Neural cell (in vitro differentiated cells): Measurements from ENCODE around the gene KRTAP10-1. TPM values are rescaled to one million over a fixed set of nuclear protein-coding genes. Genes with fewer than 3 reads are reported as not detected.

Experiments
- H2AFZ ChIP-seq: fragments of 200-600, 300-800 bp; sonication (generic), shearing (Covaris generic); 2 replicates; pipeline ENCODE4 v1.6.0; 2014; ENCODE audit warnings: low read depth, mild to moderate bottlenecking, antibody characterized with exemption, low read length, moderate library complexity
- H3F3A ChIP-seq: fragments of 200-600 bp; shearing (Covaris generic); 2 replicates; pipeline ENCODE4 v1.6.1; 2016; ENCODE audit warnings: mild to moderate bottlenecking, moderate library complexity, mixed read lengths, antibody characterized with exemption, low read length; ENCODE audit not compliant: insufficient read depth, poor library complexity, severe bottlenecking
- H3K27ac ChIP-seq: fragments of 200-600, 300-800 bp; sonication (generic), shearing (Covaris generic); 2 replicates; pipeline ENCODE4 v1.5.1; 2014; ENCODE audit warnings: mild to moderate bottlenecking, low read length, moderate library complexity
- H3K27me3 ChIP-seq: fragments of 300-800, 200-600 bp; sonication (generic), shearing (Covaris generic); 2 replicates; pipeline ENCODE4 v1.6.0; 2014; ENCODE audit warnings: mild to moderate bottlenecking, low read depth, low read length, moderate library complexity; ENCODE audit not compliant: insufficient read depth
- H3K36me3 ChIP-seq: fragments of 300-800, 200-600 bp; sonication (generic), shearing (Covaris generic); 2 replicates; pipeline ENCODE4 v1.5.1; 2014; ENCODE audit warnings: mild to moderate bottlenecking, antibody characterized with exemption, low read length, moderate library complexity; ENCODE audit not compliant: insufficient read depth
- H3K4me2 ChIP-seq: fragments of 300-800, 200-600 bp; sonication (generic), shearing (Covaris generic); 2 replicates; pipeline ENCODE4 v1.6.0; 2014; ENCODE audit warnings: mild to moderate bottlenecking, low read length
- H3K4me3 ChIP-seq: fragments of 300-800, 200-600 bp; sonication (generic), shearing (Covaris generic); 2 replicates; pipeline ENCODE4 v1.5.1; 2014; ENCODE audit warnings: mild to moderate bottlenecking, low read length, moderate library complexity
- H3K79me2 ChIP-seq: fragments of 200-600 bp; shearing (Covaris generic); replicated peaks from 2 replicates; pipeline ENCODE4 v1.6.0; 2014; ENCODE audit warnings: mild to moderate bottlenecking, low read length, moderate library complexity; ENCODE audit not compliant: insufficient read depth
- H3K9ac ChIP-seq: fragments of 300-800, 200-600 bp; sonication (generic), shearing (Covaris generic); 2 replicates; pipeline ENCODE4 v1.6.1; 2016; ENCODE audit warnings: mild to moderate bottlenecking, low read length, mixed read lengths
- H3K9me2 ChIP-seq: fragments of 200-600 bp; shearing (Covaris generic); 2 replicates; pipeline ENCODE4 v1.6.1; 2016; ENCODE audit warnings: mild to moderate bottlenecking, low read length, mixed read lengths; ENCODE audit not compliant: insufficient read depth
- H3K9me3 ChIP-seq: fragments of 200-600, 300-800 bp; sonication (generic), shearing (Covaris generic); 2 replicates; pipeline ENCODE4 v1.6.1; 2016; ENCODE audit warnings: mild to moderate bottlenecking, mixed run types, low read length, moderate library complexity, mixed read lengths
- H4K20me1 ChIP-seq: fragments of 200-600 bp; shearing (Covaris generic); 2 replicates; pipeline ENCODE4 v1.6.1; 2016; ENCODE audit warnings: mild to moderate bottlenecking, mixed run types; ENCODE audit not compliant: insufficient read depth
- EP300 ChIP-seq: fragments of 450-650 bp; conservative IDR thresholded peaks from 2 replicates; pipeline ENCODE4 v1.6.1; 2014; ENCODE audit warnings: antibody characterized with exemption, mild to moderate bottlenecking, moderate library complexity; ENCODE audit not compliant: poor library complexity, severe bottlenecking
- EZH2 ChIP-seq: fragments of 200-600, 300-800 bp; shearing (Covaris generic), sonication (generic); IDR thresholded peaks from 2 replicates; pipeline ENCODE4 v1.6.1; 2014; ENCODE audit warnings: antibody characterized with exemption, low read length, borderline replicate concordance, mild to moderate bottlenecking; ENCODE audit not compliant: insufficient read depth, poor library complexity, severe bottlenecking
- MXI1 ChIP-seq: fragments of 450-650 bp; conservative IDR thresholded peaks from 2 replicates; pipeline ENCODE4 v1.6.1; 2014; ENCODE audit warnings: antibody characterized with exemption, mild to moderate bottlenecking; ENCODE audit not compliant: poor library complexity, severe bottlenecking
- POLR2AphosphoS5 ChIP-seq: IDR thresholded peaks from 2 replicates; pipeline ENCODE4 v1.6.1; 2012
- RAD21 ChIP-seq: fragments of 450-650 bp; conservative IDR thresholded peaks from 2 replicates; pipeline ENCODE4 v1.6.1; 2014; ENCODE audit warnings: antibody characterized with exemption, mild to moderate bottlenecking, moderate library complexity
- SMC3 ChIP-seq: fragments of 450-650 bp; conservative IDR thresholded peaks from 2 replicates; pipeline ENCODE4 v1.6.1; 2014; ENCODE audit warnings: antibody characterized with exemption, mild to moderate bottlenecking, moderate library complexity; ENCODE audit not compliant: poor library complexity
- TAF1 ChIP-seq: IDR thresholded peaks from 2 replicates; pipeline ENCODE4 v1.6.1; 2012; ENCODE audit warnings: low read depth
- polyA plus RNA-seq: library from polyadenylated mRNA; depleted of rRNA; stranded (reverse); fragments of >200 nt; gene quantifications from 2 replicates; pipeline ENCODE4 v1.2.3, GENCODE V29; 2014
- TF ChIP-seq, protein P1 (sequence below): IDR thresholded peaks from 2 replicates; pipeline ENCODE4 v1.6.1; 2012; ENCODE audit warnings: borderline replicate concordance
- TF ChIP-seq, protein P2 (sequence below): fragments of 450-650 bp; IDR thresholded peaks from 2 replicates; pipeline ENCODE4 v1.5.1; 2014; ENCODE audit warnings: antibody characterized with exemption, mild to moderate bottlenecking, moderate library complexity; ENCODE audit not compliant: poor library complexity, severe bottlenecking

KRTAP10-1 gene
- polyA plus RNA-seq, 1 donor from 2014 or later = not detected

DNA sequence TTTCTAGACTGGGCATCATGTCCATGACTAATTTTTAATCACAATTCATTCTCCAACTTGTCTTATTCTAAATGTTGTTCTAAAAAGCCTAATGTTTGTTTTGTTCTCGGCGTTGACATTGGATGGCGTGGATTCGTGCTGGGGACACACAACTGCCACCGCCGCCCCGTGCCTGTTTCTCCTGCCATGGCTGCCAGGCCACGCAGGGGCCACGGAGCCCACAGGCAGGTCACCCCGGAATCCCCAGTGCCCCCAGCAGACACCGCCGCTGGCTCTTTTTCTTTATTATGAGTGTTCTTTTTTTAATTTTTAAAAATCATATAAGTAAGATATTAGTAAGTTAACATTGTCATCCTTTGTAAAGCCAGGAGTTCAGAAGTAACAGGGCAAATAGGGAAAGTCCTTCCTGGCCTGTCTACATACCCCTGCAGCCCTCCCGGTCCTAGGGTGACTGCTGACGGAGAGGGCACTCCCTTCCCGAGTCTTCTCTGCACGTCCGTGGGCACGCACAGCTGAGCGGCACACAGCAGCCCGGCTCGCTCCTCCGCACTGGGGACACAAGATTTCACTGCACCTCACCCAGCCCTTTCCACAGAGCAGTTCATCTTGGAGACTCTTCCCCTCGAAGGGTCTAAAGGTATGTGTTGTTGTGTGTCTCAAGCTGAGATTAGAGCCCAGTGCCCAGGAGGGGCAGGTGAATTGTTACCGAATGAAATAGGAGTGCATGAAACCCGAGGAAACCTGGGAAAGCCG is 32.1 kb downstream of the KRTAP10-1 start:
- Histone ChIP-seq H4K20me1 (no peaks in the 10 kb centered on the region), H3F3A (no peaks in the 10 kb centered on the region), H3K9me3 (no peaks in the 10 kb centered on the region), H3K79me2 (no peaks in the 10 kb centered on the region), H3K9me2 (no peaks in the 10 kb centered on the region), H3K27me3 (no peaks in the 10 kb centered on the region), H3K36me3 (no peaks in the 10 kb centered on the region), H3K4me2 (no peak overlapping the region), H3K27ac (no peak overlapping the region), H2AFZ (no peak overlapping the region), H3K4me3 (no peak overlapping the region), H3K9ac (no peak overlapping the region)
- TF ChIP-seq, protein P1, sequence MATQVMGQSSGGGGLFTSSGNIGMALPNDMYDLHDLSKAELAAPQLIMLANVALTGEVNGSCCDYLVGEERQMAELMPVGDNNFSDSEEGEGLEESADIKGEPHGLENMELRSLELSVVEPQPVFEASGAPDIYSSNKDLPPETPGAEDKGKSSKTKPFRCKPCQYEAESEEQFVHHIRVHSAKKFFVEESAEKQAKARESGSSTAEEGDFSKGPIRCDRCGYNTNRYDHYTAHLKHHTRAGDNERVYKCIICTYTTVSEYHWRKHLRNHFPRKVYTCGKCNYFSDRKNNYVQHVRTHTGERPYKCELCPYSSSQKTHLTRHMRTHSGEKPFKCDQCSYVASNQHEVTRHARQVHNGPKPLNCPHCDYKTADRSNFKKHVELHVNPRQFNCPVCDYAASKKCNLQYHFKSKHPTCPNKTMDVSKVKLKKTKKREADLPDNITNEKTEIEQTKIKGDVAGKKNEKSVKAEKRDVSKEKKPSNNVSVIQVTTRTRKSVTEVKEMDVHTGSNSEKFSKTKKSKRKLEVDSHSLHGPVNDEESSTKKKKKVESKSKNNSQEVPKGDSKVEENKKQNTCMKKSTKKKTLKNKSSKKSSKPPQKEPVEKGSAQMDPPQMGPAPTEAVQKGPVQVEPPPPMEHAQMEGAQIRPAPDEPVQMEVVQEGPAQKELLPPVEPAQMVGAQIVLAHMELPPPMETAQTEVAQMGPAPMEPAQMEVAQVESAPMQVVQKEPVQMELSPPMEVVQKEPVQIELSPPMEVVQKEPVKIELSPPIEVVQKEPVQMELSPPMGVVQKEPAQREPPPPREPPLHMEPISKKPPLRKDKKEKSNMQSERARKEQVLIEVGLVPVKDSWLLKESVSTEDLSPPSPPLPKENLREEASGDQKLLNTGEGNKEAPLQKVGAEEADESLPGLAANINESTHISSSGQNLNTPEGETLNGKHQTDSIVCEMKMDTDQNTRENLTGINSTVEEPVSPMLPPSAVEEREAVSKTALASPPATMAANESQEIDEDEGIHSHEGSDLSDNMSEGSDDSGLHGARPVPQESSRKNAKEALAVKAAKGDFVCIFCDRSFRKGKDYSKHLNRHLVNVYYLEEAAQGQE = no peak

DNA sequence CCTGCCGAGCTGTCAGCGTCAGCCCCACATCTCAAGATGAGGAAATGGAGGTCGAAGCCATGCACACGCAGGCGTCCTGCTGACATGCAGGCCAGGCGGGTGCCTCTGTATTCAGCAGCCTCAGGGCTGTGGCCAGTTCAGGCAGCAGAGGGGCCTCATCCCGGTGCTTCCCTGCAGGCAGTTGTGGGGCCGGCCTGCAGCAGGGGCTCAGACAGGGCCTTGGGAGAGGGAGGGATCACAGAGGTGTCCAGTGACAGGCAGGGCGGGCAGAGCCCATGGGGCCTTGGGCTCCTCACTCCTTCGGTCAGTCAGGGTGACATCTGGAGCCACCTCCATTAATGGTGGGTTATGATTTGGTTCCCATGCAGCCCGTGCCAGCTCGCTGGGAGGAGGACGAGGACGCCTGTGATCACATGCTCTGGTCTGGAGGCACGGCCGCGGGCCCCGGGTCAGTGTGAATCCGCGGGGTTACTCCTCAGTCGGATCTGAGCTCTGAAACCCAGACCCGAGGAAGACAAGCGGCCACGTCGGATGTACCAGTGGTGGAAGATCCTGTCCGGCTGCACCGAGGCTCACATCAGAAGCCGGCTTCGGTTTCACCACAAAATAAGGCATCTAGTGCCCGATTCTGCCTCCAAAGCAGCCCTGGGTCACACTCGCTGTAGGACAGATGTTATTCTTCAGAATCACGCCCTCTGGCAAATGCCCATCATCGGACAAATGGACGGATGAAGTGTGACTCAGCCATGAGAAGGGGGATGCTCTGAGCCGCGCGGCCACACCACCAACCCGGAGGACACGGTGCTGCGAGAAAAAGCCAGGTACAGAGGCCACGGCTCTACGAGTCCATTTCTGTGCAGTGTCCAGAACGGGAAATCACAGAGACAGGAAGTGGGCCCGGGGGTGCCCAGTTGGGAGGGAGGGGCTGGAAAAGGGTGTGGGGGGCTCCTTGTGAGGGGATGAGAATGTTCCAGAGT is 33.4 kb downstream of the KRTAP10-1 start:
- H3K27ac ChIP-seq = no peak overlapping the region
- no peak overlapping the region for H3K9ac ChIP-seq
- H3K36me3 ChIP-seq = no peaks in the 10 kb centered on the region
- no peaks in the 10 kb centered on the region for H3K9me2 ChIP-seq
- no peak overlapping the region for H3K4me2 ChIP-seq
- H3K4me3 ChIP-seq = no peak overlapping the region
- no peaks in the 10 kb centered on the region for H3F3A ChIP-seq
- H2AFZ ChIP-seq = no peak overlapping the region
- no peaks in the 10 kb centered on the region for H3K79me2 ChIP-seq
- TF ChIP-seq, protein P2, sequence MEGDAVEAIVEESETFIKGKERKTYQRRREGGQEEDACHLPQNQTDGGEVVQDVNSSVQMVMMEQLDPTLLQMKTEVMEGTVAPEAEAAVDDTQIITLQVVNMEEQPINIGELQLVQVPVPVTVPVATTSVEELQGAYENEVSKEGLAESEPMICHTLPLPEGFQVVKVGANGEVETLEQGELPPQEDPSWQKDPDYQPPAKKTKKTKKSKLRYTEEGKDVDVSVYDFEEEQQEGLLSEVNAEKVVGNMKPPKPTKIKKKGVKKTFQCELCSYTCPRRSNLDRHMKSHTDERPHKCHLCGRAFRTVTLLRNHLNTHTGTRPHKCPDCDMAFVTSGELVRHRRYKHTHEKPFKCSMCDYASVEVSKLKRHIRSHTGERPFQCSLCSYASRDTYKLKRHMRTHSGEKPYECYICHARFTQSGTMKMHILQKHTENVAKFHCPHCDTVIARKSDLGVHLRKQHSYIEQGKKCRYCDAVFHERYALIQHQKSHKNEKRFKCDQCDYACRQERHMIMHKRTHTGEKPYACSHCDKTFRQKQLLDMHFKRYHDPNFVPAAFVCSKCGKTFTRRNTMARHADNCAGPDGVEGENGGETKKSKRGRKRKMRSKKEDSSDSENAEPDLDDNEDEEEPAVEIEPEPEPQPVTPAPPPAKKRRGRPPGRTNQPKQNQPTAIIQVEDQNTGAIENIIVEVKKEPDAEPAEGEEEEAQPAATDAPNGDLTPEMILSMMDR = no peak
- no peak for TF ChIP-seq TAF1
- TF ChIP-seq POLR2AphosphoS5 = no peak
- TF ChIP-seq SMC3 = no peak
- TF ChIP-seq MXI1 = no peak
- TF ChIP-seq RAD21 = no peak
- TF ChIP-seq, protein P1 = no peak
- no peak for TF ChIP-seq EZH2
- TF ChIP-seq EP300 = no peak
- H3K9me3 ChIP-seq = no peaks in the 10 kb centered on the region
- no peaks in the 10 kb centered on the region for H3K27me3 ChIP-seq
- H4K20me1 ChIP-seq = no peaks in the 10 kb centered on the region
